HG02981 (cell line): ENCODE data around the gene DISC1.

Experiments used
- ATAC-seq: cut with Tn5 transposase; IDR thresholded peaks from one replicate; pipeline ENCODE4 v1.9.1; 2021; ENCODE audit warnings: mild to moderate bottlenecking, moderate library complexity; ENCODE audit not compliant: unreplicated experiment

Gene DISC1

DNA sequence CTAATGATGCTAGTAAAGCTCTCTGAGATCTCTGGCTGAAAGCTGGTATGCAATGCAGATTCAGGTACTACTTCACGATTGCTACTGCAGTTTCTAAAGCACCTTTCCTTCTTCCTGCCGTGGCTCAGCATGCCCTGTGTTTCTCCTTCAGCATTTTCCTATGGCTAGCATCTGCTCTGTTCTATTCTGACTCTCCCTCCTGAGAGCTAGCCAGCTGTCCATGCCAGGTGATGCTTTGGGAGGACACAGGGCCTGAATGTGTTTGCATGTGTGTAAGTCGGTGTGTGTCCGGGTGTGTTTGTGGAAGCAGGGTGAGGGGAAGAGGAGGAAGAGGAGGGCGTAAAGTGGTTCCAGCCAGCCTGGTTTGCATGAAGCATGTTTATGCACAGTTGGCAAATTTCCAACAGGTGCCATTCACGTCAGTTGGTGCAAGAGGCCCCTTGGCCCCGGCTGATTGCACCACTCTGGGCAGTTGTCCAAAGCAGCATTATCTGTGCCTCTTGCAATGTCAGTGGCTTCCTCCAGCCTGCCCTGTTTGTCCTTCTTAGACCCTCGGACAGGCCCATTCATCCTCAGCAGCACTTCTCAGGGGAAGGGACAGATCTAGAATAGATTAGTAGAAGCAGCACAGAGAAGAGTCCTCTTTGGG lies 433.3 kb downstream of the DISC1 start:
- no peak for ATAC-seq

DNA sequence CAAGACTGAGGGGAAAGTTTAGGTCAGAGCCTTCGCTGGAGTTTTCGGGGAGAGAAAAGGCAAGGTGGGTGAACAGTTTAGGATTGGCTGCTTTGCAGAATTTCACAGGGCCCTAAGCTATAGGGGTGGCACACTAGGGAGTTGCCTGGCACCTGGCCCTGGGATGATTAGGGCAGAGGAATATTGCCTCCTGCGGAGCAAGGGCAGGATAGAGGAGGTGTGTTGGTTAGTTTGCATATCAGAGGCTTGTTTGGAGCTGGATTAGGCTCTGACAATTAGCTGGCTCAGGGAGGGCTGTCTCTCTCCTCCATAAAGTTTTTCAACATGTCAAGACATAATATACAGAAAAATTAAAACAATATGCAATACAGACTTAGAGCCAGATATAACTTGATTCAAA lies 436.4 kb downstream of the DISC1 start:
- ATAC-seq: no peak

DNA sequence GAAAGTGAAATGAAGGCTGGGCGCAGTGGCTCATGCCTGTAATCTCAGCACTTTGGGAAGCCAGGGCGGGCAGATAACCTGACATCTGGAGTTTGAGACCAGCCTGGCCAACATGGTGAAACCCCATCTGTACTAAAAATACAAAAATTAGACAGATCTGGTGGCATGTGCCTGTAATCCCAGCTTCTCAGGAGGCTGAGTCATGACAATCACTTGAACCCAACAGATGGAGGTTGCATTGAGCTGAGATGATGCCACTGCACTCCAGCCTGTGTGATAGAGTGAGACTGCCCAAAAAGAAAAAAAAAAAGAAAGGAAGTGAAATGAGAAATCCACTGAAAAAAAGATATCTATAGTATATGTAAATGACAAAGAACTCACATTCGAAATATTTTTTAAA lies 439.9 kb downstream of the DISC1 start:
- ATAC-seq: no peak

DNA sequence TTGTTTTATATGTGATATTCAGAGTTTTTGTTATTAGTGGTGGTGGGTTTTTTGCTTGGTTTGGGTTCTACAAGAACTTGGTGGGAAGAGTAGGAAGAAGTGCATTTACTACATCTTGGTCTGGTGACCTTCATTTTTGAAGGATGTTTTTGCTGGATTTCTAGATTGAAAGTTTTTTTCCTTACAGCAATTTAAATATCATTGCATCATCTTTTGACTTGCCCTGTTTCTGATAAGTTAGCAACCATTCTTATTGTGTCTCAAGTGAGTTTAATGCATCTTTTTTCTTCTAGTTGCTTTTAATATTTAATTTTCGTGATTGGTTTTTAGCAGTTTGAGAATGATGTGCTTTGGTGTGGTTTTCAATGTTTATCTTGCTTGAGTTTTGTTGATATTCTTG lies 447.7 kb downstream of the DISC1 start:
- no peak for ATAC-seq

- ATAC-seq: no peak
These were observed 451.2 kb downstream of the DISC1 start for GRCh38 chr1:232077809-232078208.

DNA sequence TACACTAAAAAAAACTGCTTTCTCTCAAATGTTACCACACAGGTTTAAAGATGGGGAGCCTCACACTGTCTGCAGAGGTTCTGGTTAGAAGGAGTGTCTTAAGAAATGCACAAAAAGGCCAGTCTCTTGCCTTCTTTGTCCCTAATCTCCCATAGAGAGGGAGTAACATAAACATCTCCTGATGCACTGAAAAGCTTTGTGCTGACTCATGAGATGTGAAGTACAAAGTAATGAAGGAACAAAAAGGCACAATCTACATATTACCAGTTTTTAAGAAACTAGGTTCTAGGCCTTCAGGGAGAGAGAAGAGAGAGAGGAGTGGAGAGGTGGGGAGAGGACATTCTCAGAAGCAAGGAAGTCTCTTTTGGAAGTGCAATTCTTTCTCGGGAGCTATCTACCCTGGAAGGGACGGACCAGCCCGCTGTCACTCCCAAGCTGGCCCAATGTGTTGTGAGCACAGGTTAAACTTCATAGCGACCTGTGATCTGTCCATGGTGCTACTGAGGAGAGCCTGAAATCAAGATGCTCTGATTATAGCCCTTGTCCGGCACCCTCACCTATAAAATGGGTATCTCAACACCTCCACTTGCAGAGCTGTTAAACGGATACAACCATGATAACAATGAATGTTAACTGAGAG lies 458.1 kb downstream of the DISC1 start:
- no peak for ATAC-seq

DNA sequence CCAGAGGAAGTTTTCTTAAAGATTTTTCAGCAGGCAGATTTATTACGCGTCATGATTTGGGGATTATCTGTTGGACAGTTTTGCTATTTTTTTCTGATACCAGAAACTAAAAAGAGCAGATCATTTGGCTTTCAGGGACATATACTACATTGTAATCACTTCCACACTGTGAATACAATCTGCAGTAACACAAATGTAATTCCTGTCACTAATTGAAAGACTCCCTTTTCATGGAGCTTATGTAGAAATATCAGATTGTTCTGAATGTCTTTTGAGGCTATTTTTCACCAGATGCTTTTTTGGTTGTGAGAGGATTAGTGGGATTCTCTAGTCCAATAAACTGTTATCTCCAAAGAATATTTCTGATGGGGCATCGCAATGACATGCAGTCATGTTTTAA lies 464.2 kb downstream of the DISC1 start:
- ATAC-seq: no peak
